Thoracic aorta (tissue), 2 donors: ENCODE measurements around the gene AGR3. TPM values are rescaled to one million over a fixed set of nuclear protein-coding genes. Genes with fewer than 3 reads are reported as not detected.

Source experiments
- ATAC-seq: fragments of 150-250 bp; one replicate; pipeline ENCODE4 v1.8.0; 2017; ENCODE audit warnings: low read depth; ENCODE audit not compliant: insufficient number of reproducible peaks, low FRiP score
- DNase-seq: peaks from one replicate; pipeline ENCODE4 v3.0.0-alpha.2; 2020; ENCODE audit warnings: low spot score
- H3K27ac ChIP-seq, 2 donors: fragments of 200-600 bp; sonication (generic); 1 replicate in 1 of 2; 2 replicates in 1 of 2; pipeline ENCODE4 v1.5.1; 2016; ENCODE audit warnings: mild to moderate bottlenecking in 2 of 2, moderate library complexity in 2 of 2
- H3K27me3 ChIP-seq: fragments of 200-600 bp; sonication (generic); replicated peaks from 2 replicates; pipeline ENCODE4 v1.6.0; 2016; ENCODE audit warnings: mild to moderate bottlenecking; ENCODE audit not compliant: insufficient read depth
- H3K36me3 ChIP-seq: fragments of 200-600 bp; sonication (generic); one replicate; pipeline ENCODE4 v1.5.1; 2016
- H3K4me1 ChIP-seq, 2 donors: fragments of 200-600 bp; sonication (generic); 1 replicate in 1 of 2; 2 replicates in 1 of 2; pipeline versions ENCODE4 v1.5.1 to v1.6.0; 2016; ENCODE audit warnings: low read depth in 2 of 2, mild to moderate bottlenecking in 1 of 2; ENCODE audit not compliant: control insufficient read depth in 1 of 2
- H3K4me3 ChIP-seq: fragments of 200-600 bp; sonication (generic); 2 replicates; pipeline ENCODE4 v1.5.1; 2016; ENCODE audit warnings: mild to moderate bottlenecking
- H3K9me3 ChIP-seq: fragments of 200-600 bp; sonication (generic); 2 replicates; pipeline ENCODE4 v1.5.1; 2016
- total RNA-seq, 2 donors: library from RNA; depleted of rRNA; stranded (reverse); fragments of >200 nt; gene quantifications; one replicate each; pipeline versions ENCODE4 v1.1.0 to v1.2.3, GENCODE V29; 2016
- TF ChIP-seq, protein P1 (sequence below): fragments of 200-600 bp; sonication (generic); IDR thresholded peaks from one replicate; pipeline ENCODE4 v1.5.1; 2019; ENCODE audit warnings: antibody characterized with exemption

AGR3 gene
- total RNA-seq, 2 donors from 2014 or later = 22.2 TPM; not detected in 1

DNA sequence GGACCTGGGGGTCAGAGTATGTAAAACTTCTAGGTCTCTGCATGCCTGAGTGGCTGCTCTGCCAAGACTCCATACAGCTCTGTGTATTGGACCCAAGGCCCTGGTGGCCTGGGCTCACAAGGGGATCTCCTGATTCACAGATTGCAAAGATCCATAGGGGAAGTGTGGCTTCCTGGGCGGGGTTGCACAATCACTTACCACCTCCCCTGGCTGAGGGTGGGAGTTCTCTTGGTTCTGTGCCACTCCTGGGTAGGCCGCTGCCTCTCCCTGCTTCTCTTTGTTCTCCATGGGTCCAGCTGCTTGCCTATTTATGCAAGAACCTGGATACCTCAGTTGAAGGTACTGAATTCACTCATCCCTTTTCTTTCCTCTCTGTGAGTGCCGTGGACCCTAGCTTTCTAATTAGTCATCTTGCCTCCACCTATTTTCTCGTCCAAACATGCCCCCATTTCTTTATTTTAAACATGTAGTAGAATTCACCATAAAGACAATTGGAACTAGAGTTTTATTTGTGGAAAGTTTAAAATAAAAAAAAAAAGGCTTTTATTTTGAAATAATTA is 18.5 kb upstream of the AGR3 start:
- H3K27me3 ChIP-seq = no peaks in the 10 kb centered on the region
- no peaks in the 10 kb centered on the region for H3K9me3 ChIP-seq
- H3K36me3 ChIP-seq = no peaks in the 10 kb centered on the region
- H3K4me3 ChIP-seq = no peak overlapping the region
- no peak overlapping the region for H3K27ac ChIP-seq
- DNase-seq (no peak), ATAC-seq (no peak)
- H3K4me1 ChIP-seq = no peaks in the 10 kb centered on the region
- TF ChIP-seq, protein P1, sequence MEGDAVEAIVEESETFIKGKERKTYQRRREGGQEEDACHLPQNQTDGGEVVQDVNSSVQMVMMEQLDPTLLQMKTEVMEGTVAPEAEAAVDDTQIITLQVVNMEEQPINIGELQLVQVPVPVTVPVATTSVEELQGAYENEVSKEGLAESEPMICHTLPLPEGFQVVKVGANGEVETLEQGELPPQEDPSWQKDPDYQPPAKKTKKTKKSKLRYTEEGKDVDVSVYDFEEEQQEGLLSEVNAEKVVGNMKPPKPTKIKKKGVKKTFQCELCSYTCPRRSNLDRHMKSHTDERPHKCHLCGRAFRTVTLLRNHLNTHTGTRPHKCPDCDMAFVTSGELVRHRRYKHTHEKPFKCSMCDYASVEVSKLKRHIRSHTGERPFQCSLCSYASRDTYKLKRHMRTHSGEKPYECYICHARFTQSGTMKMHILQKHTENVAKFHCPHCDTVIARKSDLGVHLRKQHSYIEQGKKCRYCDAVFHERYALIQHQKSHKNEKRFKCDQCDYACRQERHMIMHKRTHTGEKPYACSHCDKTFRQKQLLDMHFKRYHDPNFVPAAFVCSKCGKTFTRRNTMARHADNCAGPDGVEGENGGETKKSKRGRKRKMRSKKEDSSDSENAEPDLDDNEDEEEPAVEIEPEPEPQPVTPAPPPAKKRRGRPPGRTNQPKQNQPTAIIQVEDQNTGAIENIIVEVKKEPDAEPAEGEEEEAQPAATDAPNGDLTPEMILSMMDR = no peak

DNA sequence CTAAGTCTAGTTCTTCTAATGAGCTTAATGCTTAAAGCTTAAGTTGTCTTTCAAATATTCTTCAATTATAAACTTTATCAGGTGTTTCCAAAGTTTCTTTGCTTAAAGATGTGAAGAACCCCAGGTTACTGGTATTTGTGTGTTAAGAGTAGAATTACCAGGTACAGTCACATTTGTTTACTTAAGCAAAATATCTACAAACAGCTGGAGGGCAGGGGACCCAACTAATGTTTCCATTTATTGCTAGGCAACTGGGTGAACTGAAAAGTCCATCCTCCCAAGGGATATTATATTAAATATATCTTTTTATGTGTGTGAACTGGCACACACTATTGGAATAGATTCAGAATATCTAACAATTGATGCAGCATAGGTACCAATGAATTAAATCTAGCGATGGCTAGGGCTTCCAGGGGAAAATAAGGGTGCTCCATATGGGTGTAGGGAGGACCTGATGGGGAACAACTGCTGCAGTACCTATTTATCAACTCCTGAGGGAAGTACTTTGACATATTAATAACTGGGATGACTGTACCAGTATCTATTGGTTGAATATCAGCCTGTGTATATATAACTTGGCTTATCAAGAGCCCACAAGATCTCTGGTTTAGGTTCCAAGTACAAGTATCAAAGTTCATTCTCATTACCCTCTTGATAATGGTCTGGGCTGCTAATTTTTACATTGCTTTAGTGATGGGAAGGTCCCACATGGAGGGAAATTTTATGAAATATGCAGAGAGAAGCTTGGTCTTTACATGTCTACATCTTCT is 10.3 kb upstream of the AGR3 start:
- DNase-seq = no peak
- Histone ChIP-seq H3K4me3 (no peak overlapping the region), H3K4me1 (no peaks in the 10 kb centered on the region), H3K36me3 (no peaks in the 10 kb centered on the region), H3K27me3 (no peaks in the 10 kb centered on the region), H3K27ac (no peak overlapping the region), H3K9me3 (no peaks in the 10 kb centered on the region)
- no peak for ATAC-seq
- TF ChIP-seq, protein P1 = no peak

GRCh38 chr7:16891338-16891737 is 9.6 kb upstream of the AGR3 start:
- no peaks in the 10 kb centered on the region for H3K9me3 ChIP-seq
- ATAC-seq (no peak), DNase-seq (no peak)
- H3K4me3 ChIP-seq = no peak overlapping the region
- H3K27ac ChIP-seq = no peak overlapping the region
- H3K27me3 ChIP-seq = no peaks in the 10 kb centered on the region
- TF ChIP-seq, protein P1 = peak; percentile 25
- no peaks in the 10 kb centered on the region for H3K4me1 ChIP-seq
- no peaks in the 10 kb centered on the region for H3K36me3 ChIP-seq

GRCh38 chr7:16889851-16890415 is 8.2 kb upstream of the AGR3 start:
- no peaks in the 10 kb centered on the region for H3K27me3 ChIP-seq
- ATAC-seq = no peak

DNA sequence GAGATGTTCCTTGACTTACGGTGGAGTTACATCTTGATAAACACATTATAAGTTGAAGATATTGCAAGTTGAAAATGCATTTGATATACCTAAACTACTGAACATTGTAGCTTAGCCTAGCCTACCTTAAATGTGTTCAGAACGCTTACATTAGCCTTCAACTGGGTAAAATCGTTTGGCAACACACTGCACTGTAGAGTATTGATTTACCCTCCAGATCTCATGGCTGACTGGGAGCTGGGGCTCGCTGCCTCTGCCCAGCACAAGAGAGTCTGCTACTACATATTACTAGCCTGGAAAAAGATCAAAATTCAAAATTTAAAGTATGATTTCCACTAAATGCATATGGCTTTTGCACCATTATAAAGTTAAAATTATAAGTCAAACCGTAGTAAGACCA is 7.5 kb upstream of the AGR3 start:
- no peak for DNase-seq
- no peak for ATAC-seq
- H3K36me3 ChIP-seq = no peaks in the 10 kb centered on the region
- H3K9me3 ChIP-seq = no peaks in the 10 kb centered on the region
- no peaks in the 10 kb centered on the region for H3K4me1 ChIP-seq
- TF ChIP-seq, protein P1 = no peak
- no peak overlapping the region for H3K4me3 ChIP-seq
- no peak overlapping the region for H3K27ac ChIP-seq
- H3K27me3 ChIP-seq = no peaks in the 10 kb centered on the region

More at GRCh38 chr7:16889851-16890415, 8.2 kb upstream of the AGR3 start:
- no peaks in the 10 kb centered on the region for H3K4me1 ChIP-seq
- no peaks in the 10 kb centered on the region for H3K36me3 ChIP-seq
- H3K4me3 ChIP-seq = no peak overlapping the region
- no peaks in the 10 kb centered on the region for H3K9me3 ChIP-seq
- TF ChIP-seq, protein P1 = no peak
- H3K27ac ChIP-seq = no peak overlapping the region
- DNase-seq = no peak
